Activated CD8-positive, alpha-beta memory T cell treated with anti-CD3 and anti-CD28 coated beads, Interleukin-2, amount 50 U/mL, for 48 hours (primary cell): ENCODE results near the gene NUAK2.

Experiments used
- DNase-seq: peaks from one replicate; pipeline ENCODE4 v3.0.0-alpha.2; 2020

NUAK2 gene

DNA sequence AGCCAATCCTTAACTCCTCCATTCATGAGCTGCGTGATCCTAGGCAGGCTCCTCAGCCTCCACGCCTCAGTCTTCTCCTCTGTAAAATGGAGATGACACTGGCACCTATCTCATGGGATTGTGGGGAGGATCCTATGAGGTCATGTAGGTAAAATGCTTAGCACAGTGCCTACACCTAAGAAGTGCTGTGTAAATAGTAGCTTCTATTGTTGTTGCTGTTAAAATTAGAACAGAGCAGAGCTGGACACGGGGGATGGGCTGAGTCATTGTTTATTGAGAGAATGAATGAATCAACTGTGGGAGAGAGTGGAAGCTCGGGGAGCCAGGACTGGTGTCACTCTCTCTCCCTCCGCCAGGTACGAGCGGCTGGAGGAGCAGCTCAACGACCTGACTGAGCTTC, 50.8 kb downstream of the NUAK2 start:
- no peak for DNase-seq

DNA sequence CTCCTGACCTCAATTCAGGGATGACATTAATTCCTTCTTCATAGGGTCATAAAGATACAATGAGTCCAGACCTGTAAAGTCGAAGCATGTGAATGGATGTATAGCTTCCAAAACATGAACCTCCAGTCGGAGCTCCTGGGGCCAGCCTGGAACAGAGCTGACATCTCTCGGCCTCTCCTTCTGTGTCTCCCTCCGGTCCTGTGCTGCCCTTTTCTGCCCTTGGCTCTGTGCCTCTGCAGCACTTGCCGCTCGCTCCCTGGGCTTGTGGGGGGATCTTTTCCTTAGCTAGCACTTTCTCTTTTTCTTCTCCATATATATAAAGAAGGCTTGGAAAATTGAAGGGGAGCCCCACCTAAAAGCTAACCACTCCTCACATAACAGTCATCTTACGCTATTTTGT, 51.3 kb downstream of the NUAK2 start:
- DNase-seq: no peak

DNA sequence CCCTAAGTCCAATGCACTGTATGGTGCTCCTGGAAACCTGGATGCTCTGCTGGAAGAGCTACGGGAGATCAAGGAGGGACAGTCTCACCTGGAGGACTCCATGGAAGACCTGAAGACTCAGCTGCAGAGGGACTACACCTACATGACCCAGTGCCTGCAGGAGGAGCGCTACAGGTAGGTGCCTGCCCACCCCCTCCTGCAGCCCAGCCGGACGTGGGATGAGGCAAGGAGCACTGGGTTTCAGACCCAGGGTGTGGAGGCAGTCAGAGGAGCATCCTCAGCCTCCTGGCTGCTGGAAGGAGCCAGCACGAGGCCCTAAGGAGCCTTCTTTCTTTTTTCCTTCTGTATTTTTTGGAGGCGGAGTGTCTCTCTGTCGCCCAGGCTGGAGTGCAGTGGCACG, 51.8 kb downstream of the NUAK2 start:
- no peak for DNase-seq

DNA sequence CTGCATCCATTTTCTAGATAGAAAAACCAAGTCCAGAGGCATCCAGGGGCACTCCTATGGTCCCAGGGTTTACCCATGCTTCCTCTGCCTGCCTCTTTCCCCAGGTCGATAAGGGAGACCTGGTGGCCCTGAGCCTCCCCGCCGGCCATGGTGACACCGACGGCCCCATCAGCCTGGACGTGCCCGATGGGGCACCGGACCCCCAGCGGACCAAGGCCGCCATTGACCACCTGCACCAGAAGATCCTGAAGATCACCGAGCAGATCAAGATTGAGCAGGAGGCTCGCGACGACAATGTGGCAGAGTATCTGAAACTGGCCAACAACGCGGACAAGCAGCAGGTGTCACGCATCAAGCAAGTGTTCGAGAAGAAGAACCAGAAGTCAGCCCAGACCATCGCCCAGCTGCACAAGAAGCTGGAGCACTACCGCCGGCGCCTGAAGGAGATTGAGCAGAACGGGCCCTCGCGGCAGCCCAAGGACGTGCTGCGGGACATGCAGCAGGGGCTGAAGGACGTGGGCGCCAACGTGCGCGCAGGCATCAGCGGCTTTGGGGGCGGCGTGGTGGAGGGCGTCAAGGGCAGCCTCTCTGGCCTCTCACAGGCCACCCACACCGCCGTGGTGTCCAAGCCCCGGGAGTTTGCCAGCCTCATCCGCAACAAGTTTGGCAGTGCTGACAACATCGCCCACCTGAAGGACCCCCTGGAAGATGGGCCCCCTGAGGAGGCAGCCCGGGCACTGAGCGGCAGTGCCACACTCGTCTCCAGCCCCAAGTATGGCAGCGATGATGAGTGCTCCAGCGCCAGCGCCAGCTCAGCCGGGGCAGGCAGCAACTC, 52.5 kb downstream of the NUAK2 start:
- DNase-seq: no peak

DNA sequence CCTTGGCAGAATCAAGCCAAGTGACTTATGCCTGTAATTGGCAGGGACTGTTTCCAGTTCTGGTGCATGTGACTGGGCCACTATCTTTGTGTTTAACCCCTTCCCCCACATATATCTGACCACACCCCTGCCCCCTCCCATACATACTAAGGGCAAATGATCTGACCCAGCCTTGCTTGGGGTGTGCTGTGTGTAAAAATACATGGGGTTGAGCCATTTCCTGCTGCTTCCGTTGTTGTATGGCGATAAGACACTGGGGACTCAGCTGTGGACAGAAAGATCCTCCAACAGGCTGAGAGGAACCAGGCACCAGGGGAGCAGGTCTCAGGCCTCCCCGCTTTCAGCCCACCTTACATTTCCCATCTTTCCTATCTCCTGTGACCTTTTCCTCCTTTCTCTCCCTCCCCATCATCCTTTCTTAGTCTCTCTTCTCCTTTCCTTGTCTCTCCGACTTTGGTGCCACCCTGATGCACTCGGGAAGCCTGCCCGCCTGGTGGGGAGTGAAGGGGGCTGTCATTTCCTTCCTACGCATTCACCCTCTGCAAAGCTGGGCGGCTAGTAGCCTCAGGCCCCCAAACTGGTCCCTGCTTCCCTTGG, 54.1 kb downstream of the NUAK2 start:
- no peak for DNase-seq

DNA sequence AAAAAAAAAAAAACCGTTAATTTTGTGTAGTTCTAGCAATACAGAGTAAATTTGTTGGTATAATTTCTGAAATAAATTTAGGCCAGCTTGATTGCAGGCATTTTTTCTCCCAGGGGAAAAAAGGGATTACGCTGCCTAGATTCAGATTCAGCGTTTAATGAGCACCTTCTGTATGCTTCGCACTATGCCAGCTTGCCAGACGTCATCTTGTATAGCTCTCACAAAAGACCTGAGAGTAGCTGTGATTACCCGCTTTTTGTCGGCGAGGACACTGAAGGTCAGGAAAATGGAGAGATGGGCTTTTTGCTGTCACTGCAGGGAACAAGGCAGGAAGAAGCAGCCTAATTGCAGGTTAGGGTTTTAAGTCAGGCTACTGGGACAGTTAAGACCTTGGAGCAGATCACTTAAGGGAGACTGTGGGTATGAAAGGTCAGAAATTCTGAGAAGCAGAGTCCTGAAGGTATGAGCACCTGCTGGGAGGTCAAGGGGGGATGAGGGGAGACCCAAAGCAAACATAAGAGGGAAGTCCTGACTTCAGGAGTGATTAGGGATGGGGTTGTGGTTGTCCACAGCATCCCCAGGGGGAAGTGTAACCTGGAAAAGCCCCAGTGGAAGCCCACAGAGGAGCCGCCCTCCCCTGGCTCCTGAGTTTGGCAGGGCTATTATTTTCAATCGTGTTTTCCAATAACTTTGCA, 54.8 kb downstream of the NUAK2 start:
- DNase-seq: no peak

DNA sequence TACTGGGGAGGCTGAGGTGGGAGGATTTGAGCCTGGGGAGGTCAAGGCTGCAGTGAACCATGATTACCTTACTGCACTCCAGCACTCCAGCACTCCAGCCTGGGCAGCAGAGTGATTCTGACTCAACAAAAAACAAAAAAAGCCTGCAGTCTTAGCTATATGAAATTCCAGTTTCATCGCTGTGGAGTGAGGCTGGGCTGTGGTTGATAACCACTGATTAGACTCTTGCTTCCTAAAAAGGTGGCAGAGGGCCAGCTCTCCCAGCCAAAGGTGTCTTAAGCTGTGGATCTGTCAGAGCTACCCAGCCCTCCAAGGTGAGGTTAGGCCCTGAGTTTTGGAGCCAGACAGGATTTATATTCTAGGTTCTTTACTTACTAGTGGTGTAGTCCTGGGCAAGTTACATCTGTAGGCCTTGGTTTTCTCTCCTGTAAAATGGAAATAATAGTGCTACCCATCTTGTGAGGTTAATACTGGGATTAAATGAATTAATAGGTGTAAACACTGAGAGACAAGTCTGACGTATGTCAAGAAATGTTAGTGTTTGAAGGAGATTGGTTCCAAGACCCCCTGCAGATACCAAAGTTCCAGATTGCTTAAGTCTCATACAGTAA, 57.9 kb downstream of the NUAK2 start:
- DNase-seq: no peak

DNA sequence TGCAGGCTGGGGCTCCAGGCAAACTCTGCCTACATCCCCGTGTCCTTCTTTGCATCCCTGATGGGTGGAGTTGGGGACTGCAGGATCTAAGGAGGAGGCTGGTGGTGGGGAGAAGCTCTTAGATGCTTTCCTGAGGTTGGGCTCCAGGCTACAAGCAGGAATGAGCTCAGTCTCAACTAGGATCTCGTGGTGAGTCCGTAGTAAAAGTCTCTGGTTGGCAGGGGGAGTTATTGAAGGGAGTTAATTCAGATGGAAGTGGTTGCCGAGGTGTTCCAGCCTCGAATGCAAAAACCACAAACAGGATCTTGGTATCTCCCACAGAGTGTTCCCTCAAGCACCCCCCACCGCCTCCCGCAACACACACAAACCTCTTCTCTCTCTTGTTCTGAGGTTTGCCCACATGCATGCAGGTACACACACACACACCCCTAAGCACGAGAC, 58.8 kb downstream of the NUAK2 start:
- DNase-seq: no peak

DNA sequence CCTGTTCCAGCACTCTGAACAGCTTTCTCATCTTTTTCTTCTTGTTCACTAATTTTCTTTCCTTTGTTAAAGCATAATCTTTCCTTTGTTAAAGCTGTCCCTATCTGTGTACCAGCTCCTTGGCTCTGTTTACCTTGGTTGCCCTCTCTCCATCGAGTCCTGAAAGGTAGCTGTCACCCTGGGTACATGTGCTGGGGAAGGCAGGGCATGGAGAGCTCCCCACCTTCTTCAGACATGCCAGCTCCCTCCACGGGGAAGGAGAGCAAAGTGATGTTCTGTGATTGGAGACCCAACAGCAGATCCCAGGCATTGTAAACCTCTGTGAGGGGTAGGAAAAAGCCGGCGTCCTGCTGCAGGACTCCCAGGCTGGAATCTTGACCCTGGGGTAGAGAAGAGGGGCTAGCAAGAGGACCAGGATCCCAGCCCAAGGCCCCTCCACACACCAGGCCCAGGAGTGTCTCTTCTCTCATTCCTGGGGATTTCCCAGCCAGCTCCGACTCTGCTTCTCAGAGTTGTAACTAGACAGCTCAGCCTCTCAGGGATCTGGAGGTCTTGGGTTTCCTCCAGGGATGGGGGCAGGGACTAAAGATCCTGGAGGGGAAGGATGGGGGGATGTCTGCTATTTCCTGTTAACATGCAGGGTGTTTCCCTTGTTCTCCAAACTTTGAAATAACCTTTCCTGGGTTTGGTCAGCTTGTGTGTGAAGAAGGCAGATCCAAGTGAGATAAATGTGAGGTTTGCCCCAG, 59.4 kb downstream of the NUAK2 start:
- no peak for DNase-seq

DNA sequence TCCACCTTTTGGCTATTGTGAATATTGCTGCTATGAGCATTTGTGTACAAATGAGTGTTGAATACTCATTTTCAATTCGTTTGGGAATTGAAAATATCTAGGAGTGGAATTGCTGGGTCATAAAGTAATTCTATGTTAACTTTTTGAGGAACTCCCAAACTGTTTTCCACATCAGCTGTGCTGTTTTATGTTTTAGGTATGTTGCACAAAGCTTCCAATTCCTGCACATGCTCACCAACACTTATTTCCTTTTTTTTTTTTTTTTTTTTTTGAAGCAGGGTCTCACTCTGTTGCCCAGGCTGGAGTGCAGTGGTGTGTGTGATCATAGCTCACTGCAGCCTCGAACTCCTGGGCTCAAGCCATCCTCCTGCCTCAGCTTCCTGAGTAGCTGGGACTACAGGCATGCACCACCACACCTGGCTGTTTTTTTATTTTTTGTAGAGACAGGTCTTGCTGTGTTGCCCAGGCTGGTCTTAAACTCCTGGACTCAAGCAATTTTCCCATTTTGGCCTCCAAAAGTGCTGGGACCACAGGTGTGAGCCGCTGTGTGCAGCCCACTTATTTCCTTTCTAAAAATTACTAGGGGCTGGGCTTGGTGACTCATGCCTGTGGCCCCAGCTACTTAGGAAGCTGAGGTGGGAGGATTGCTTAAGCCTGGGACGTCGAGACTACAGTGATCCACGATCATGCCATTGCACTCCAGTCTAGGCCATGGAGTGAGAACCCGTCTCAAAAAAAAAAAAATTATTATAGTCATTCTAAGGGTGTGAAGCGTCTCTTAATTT, 60.4 kb downstream of the NUAK2 start:
- DNase-seq: no peak

DNA sequence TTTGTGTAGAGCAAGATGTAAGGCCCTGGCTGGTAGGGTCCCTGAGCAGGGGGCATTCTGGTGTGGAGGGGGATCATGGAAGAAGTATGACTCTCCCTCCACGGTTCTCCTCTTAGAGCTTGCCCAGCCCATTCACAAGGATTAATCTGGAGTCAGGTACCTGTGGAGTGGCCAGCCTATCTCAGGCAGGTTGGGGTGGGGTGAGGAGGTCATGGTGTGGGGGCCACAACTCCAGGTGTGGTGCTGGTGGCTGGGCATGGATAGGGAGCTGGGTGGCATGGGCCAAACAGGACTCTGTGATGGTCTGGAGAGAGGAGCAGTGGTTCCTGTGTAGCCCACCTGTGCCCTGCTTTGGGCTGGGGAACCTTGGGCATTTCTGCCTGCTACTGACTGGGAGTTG, 61.5 kb downstream of the NUAK2 start:
- DNase-seq: no peak

DNA sequence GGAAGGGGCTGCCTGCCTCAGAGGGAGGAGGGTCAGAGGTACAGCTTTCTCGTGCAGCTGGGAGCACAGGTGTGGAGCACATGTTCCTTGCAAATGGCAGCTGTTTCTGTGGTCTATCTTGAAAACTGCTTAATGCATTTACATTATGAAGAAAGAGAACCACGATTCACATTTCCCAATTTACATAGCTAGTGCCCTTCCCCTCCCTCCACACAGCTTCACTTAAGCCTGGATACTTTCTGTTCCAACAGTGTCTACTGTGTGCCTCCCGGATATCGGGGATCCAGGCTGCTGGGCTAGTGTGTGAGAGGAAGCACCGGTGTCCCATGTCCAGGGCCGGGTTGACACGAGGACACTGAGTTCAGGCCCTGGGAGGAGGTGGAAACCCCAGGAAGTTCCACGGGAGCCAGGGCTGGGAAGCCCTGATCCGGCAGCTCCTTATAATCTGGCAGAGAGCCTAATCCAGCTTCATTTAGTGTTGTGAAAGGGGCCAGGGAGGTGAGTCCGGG, 62.2 kb downstream of the NUAK2 start:
- no peak for DNase-seq

DNA sequence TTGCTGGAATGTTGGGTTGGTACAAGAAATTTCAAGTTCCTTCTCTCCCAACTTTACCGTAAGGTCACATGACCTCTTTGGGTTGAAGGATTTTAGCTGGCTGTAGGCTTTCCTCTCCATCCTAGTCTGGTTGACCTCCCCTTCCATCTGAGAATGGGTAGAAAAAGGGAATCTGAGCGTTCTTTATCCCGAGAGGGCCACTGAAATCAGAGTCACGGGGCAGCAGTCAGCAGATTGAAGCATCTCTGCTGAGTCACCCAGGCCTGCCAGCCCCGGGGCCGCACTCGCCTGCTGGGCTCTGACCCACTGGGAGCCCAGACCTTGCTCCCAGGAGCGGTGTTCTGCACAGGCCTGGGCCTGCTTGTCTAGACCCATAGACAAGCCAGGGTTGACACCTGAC, 62.8 kb downstream of the NUAK2 start:
- DNase-seq: no peak

DNA sequence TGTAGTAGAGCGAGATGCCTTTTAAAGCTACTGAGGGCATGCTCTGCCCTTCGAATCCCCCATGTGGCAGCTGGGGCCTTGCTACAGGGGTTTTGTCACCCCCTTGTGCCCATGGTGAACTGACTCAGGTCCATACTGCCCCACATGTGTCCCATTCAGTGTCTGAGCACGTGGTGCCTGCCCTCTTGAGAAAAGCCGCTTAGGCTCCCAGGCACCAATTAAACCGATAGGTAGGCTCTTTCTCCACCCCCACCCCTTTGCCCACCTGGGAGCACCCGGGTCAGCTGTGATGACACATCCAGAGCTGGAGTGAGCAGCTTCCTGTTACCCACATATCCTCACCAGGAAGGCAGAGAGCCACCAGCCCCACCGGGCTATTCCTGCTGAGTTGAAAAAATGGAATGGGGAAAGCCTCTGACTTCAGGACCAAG, 63.3 kb downstream of the NUAK2 start:
- DNase-seq: no peak

DNA sequence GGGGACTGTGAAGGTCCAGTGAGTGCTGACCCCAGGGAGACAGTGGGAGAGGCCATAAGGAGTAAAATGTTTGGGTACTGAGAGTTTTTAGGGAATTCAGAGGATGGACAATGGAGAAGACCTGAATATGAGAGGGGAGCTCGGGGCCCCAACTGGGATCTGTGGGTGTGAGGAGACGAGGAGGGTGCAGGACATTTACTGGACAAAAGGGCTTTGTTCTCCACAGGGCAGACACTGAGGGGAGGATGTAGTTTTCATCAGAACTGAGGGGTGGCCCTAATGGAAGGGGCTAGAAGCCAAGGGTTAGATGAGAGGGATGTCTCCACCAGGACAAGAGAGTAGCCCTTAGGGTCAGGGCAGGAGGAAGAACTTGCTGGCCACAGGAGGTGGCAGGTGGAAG, 63.8 kb downstream of the NUAK2 start:
- DNase-seq: no peak

DNA sequence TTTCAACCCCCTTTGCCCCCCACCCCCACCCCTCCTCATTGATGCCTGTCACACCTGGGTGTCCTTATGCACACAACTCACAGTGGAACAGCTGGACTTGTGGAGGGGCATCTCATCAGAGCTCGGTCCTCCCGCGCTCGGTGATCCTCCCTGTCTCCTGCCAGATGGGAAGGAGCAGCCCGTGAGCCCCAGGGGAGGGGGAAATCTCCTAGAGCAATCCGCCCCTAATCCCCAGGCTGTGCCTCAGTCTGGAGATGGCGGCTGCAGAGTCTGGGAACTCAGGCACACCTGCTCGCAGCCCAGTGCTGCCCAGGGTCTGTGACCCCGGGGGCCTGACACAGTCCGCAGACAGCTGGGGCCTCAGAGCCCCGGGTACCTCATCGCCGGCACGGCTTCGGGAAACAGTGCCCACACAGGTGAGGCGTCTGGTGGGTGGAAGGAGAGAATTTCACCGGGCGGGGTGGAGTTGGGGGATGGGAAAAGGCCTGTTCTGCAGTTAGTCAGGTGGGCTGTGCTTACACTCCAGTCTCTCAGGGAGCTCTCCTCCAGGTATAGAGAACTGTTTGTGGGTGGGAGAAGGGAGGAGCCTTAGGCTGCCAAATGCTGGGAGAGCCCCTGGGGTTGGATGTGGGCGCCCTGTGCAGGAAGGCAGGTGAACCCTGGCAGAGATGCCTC, 64.5 kb downstream of the NUAK2 start:
- no peak for DNase-seq

DNA sequence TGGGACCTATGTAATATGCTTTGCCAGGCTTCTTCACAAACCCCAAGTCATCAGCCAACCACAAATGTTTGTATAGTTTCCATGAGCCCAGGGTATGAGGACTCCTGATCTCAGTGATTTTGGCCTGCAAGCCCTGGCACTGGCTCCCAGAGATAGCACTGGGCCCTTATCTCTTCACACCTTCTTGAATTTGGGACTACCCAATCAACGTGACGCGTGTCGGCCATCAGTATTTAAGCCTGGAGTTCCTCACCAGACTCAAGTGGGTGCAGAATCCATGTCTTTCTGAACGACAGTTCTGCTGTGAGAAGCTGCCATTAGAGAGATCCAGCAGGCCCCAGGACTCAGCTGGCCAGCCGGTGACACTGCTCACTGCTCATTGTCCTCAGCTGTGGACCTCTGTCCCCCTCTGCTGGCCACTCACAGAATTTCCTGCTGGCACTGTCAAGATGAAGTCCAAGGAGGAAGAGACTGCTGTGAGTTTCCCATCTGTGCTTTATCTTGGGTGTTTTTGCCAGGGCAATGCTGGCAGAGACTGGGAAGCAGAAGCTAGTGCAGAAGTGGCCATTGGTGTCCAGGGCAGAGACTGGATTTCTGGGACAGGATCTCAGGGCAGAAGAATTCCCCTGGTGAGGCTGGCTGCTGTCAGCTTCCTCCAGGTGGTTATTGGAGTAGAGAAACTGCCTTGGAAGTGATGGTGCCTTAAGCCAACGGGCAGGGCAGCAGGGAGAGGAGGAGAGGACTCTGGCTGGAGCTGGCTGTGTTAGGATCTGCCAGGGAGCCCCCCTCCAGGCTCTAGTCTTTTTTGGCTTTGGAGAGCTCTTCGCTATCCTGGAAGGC, 65.4 kb downstream of the NUAK2 start:
- DNase-seq: peak; percentile 94
